ENCODE data around the gene FAM8A1.

Gene FAM8A1

GRCh38 chr6:17648745-17649144 is 48.6 kb downstream of the FAM8A1 start:
- FAIRE-seq: no peak

GRCh38 chr6:17650656-17651309 is 50.7 kb downstream of the FAM8A1 start:
- no peak for TF ChIP-seq POLR2A (IDR thresholded peaks at IDR 0.05; ENCODE audit: low read depth, low read length)
- no peak for TF ChIP-seq POLR2AphosphoS5 (IDR thresholded peaks at IDR 0.05; ENCODE audit: low read depth, low read length)
- no peak for TF ChIP-seq POU2F2 (IDR thresholded peaks at IDR 0.05; ENCODE audit: low read depth, low read length)
- TF ChIP-seq SPI1 (IDR thresholded peaks at IDR 0.05; ENCODE audit: low read depth, low read length): no peak
- no peak for TF ChIP-seq PAX5 (IDR thresholded peaks at IDR 0.05; ENCODE audit: insufficient read depth, low read length, severe bottlenecking)
- TF ChIP-seq TAF1 (IDR thresholded peaks at IDR 0.05; ENCODE audit: low read depth, low read length): no peak
- no peak for FAIRE-seq

More at GRCh38 chr6:17648745-17649144, 48.6 kb downstream of the FAM8A1 start:
- DNase-seq (ENCODE audit: insufficient read length, low spot score): no peak
- no peak for TF ChIP-seq POU2F2 (IDR thresholded peaks at IDR 0.05; ENCODE audit: low read depth, low read length)
- no peak for TF ChIP-seq POLR2AphosphoS5 (IDR thresholded peaks at IDR 0.05; ENCODE audit: low read depth, low read length)

GRCh38 chr6:17653198-17653882 is 53.2 kb downstream of the FAM8A1 start:
- no peak for TF ChIP-seq PAX5 (IDR thresholded peaks at IDR 0.05; ENCODE audit: insufficient read depth, low read length, severe bottlenecking)
- no peak for TF ChIP-seq POU2F2 (IDR thresholded peaks at IDR 0.05; ENCODE audit: low read depth, low read length)
- TF ChIP-seq POLR2A (IDR thresholded peaks at IDR 0.05; ENCODE audit: low read depth, low read length): no peak
- TF ChIP-seq POLR2AphosphoS5 (IDR thresholded peaks at IDR 0.05; ENCODE audit: low read depth, low read length): no peak
- no peak for TF ChIP-seq SPI1 (IDR thresholded peaks at IDR 0.05; ENCODE audit: low read depth, low read length)
- no peak for TF ChIP-seq TAF1 (IDR thresholded peaks at IDR 0.05; ENCODE audit: low read depth, low read length)
- FAIRE-seq (no peak), DNase-seq (ENCODE audit: insufficient read length, low spot score) (no peak)

More at GRCh38 chr6:17650656-17651309, 50.7 kb downstream of the FAM8A1 start:
- DNase-seq (ENCODE audit: insufficient read length, low spot score): no peak

GRCh38 chr6:17656092-17656491 is 56.0 kb downstream of the FAM8A1 start:
- no peak for FAIRE-seq
- no peak for TF ChIP-seq PAX5 (IDR thresholded peaks at IDR 0.05; ENCODE audit: insufficient read depth, low read length, severe bottlenecking)
- no peak for TF ChIP-seq POLR2A (IDR thresholded peaks at IDR 0.05; ENCODE audit: low read depth, low read length)
- no peak for TF ChIP-seq POLR2AphosphoS5 (IDR thresholded peaks at IDR 0.05; ENCODE audit: low read depth, low read length)
- no peak for TF ChIP-seq POU2F2 (IDR thresholded peaks at IDR 0.05; ENCODE audit: low read depth, low read length)
- TF ChIP-seq SPI1 (IDR thresholded peaks at IDR 0.05; ENCODE audit: low read depth, low read length): no peak
- no peak for TF ChIP-seq TAF1 (IDR thresholded peaks at IDR 0.05; ENCODE audit: low read depth, low read length)
- no peak for DNase-seq (ENCODE audit: insufficient read length, low spot score)

GRCh38 chr6:17656644-17657043 is 56.5 kb downstream of the FAM8A1 start:
- TF ChIP-seq TAF1 (IDR thresholded peaks at IDR 0.05; ENCODE audit: low read depth, low read length) (no peak), PAX5 (IDR thresholded peaks at IDR 0.05; ENCODE audit: insufficient read depth, low read length, severe bottlenecking) (no peak), POU2F2 (IDR thresholded peaks at IDR 0.05; ENCODE audit: low read depth, low read length) (no peak), POLR2AphosphoS5 (IDR thresholded peaks at IDR 0.05; ENCODE audit: low read depth, low read length) (no peak), SPI1 (IDR thresholded peaks at IDR 0.05; ENCODE audit: low read depth, low read length) (no peak), POLR2A (IDR thresholded peaks at IDR 0.05; ENCODE audit: low read depth, low read length) (no peak)
- FAIRE-seq (peak; percentile 9), DNase-seq (ENCODE audit: insufficient read length, low spot score) (no peak)
